H1 (cell line): ENCODE data around the gene JAKMIP1. TPM values are rescaled to one million over a fixed set of nuclear protein-coding genes. Genes with fewer than 3 reads are reported as not detected.

Experiments used
- EZH2 ChIP-seq: fragments of 200-600 bp; sonication (generic); IDR thresholded peaks from 2 replicates; pipeline ENCODE4 v1.7.1; 2012; ENCODE audit warnings: low read depth, mild to moderate bottlenecking, moderate library complexity, low read length, inconsistent platforms; ENCODE audit not compliant: severe bottlenecking
- GABPA ChIP-seq: IDR thresholded peaks from 2 replicates; pipeline ENCODE4 v1.6.1; 2011; ENCODE audit warnings: mild to moderate bottlenecking, low read length, moderate library complexity, borderline replicate concordance; ENCODE audit not compliant: insufficient read depth
- GTF2F1 ChIP-seq: IDR thresholded peaks from 2 replicates; pipeline ENCODE4 v1.6.1; 2012; ENCODE audit warnings: low read depth, low read length, improper control_type of control experiment, borderline replicate concordance
- SAP30 ChIP-seq: fragments of 300-600 bp; sonication (generic); IDR thresholded peaks from 2 replicates; pipeline ENCODE4 v1.7.1; 2012; ENCODE audit warnings: low read length, moderate library complexity, mild to moderate bottlenecking, inconsistent platforms; ENCODE audit not compliant: insufficient read depth, insufficient replicate concordance
- SUZ12 ChIP-seq: fragments of 200-600 bp; sonication (generic); IDR thresholded peaks from 2 replicates; pipeline ENCODE4 v1.6.1; 2012; ENCODE audit warnings: mild to moderate bottlenecking, inconsistent platforms, low read length, moderate library complexity, mixed read lengths
- USF2 ChIP-seq: IDR thresholded peaks from 2 replicates; pipeline ENCODE4 v1.6.1; 2011; ENCODE audit warnings: low read length, improper control_type of control experiment
- YY1 ChIP-seq: IDR thresholded peaks from 2 replicates; pipeline ENCODE4 v1.6.1; 2011; ENCODE audit warnings: low read depth, mild to moderate bottlenecking, low read length
- polyA plus RNA-seq, 7 experiments: library from polyadenylated mRNA; depleted of rRNA in 3 of 7; stranded (reverse) in 5 of 7; unstranded in 2 of 7; fragments of >200 nt in 5 of 7; fragments of 200-250 nt in 2 of 7; gene quantifications; 1 replicate in 5 of 7; 2 replicates in 1 of 7; 4 replicates in 1 of 7; pipeline versions ENCODE4 v1.2.1 to v1.2.3, GENCODE V29; 2011 to 2013; ENCODE audit warnings: missing spikeins in 2 of 7, mixed read lengths in 2 of 7
- total RNA-seq: library from RNA; stranded (reverse); fragmentation: NEBNext Ultra II Directional; extraction: Animal tissue kit (Norgen Biotek cat#: 25700); gene quantifications from 2 replicates; pipeline ENCODE4 v1.2.1, GENCODE V29; 2021

JAKMIP1 gene
- total and polyA plus RNA-seq, 2 of the 8 experiments (the other 6 are each of a cell fraction or from before 2014, with no cell fraction given): 2.5 to 4.4 TPM

GRCh38 chr4:6106156-6106555, 94.2 kb downstream of the JAKMIP1 start (continued):
- no peak for TF ChIP-seq SAP30
- TF ChIP-seq EZH2: no peak
- TF ChIP-seq GABPA: no peak
- TF ChIP-seq YY1: no peak
- TF ChIP-seq GTF2F1: no peak
- no peak for TF ChIP-seq SUZ12
- no peak for TF ChIP-seq USF2
